ENCODE results near the gene SHISA6.

- TF ChIP-seq, protein P1, sequence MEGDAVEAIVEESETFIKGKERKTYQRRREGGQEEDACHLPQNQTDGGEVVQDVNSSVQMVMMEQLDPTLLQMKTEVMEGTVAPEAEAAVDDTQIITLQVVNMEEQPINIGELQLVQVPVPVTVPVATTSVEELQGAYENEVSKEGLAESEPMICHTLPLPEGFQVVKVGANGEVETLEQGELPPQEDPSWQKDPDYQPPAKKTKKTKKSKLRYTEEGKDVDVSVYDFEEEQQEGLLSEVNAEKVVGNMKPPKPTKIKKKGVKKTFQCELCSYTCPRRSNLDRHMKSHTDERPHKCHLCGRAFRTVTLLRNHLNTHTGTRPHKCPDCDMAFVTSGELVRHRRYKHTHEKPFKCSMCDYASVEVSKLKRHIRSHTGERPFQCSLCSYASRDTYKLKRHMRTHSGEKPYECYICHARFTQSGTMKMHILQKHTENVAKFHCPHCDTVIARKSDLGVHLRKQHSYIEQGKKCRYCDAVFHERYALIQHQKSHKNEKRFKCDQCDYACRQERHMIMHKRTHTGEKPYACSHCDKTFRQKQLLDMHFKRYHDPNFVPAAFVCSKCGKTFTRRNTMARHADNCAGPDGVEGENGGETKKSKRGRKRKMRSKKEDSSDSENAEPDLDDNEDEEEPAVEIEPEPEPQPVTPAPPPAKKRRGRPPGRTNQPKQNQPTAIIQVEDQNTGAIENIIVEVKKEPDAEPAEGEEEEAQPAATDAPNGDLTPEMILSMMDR (IDR thresholded peaks at IDR 0.05; ENCODE audit: low read depth, low read length, missing input control): no peak
- no peak for TF ChIP-seq ZBTB33 (IDR thresholded peaks at IDR 0.05)
- TF ChIP-seq TAF1 (conservative IDR thresholded peaks at IDR 0.05): no peak
- TF ChIP-seq, protein P2, sequence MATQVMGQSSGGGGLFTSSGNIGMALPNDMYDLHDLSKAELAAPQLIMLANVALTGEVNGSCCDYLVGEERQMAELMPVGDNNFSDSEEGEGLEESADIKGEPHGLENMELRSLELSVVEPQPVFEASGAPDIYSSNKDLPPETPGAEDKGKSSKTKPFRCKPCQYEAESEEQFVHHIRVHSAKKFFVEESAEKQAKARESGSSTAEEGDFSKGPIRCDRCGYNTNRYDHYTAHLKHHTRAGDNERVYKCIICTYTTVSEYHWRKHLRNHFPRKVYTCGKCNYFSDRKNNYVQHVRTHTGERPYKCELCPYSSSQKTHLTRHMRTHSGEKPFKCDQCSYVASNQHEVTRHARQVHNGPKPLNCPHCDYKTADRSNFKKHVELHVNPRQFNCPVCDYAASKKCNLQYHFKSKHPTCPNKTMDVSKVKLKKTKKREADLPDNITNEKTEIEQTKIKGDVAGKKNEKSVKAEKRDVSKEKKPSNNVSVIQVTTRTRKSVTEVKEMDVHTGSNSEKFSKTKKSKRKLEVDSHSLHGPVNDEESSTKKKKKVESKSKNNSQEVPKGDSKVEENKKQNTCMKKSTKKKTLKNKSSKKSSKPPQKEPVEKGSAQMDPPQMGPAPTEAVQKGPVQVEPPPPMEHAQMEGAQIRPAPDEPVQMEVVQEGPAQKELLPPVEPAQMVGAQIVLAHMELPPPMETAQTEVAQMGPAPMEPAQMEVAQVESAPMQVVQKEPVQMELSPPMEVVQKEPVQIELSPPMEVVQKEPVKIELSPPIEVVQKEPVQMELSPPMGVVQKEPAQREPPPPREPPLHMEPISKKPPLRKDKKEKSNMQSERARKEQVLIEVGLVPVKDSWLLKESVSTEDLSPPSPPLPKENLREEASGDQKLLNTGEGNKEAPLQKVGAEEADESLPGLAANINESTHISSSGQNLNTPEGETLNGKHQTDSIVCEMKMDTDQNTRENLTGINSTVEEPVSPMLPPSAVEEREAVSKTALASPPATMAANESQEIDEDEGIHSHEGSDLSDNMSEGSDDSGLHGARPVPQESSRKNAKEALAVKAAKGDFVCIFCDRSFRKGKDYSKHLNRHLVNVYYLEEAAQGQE (IDR thresholded peaks at IDR 0.05): no peak
- TF ChIP-seq JUND (IDR thresholded peaks at IDR 0.05): no peak
- no peak for TF ChIP-seq MAX (IDR thresholded peaks at IDR 0.05)
- no peak for TF ChIP-seq HNF4G (IDR thresholded peaks at IDR 0.05)
- TF ChIP-seq FOXA1 (IDR thresholded peaks at IDR 0.05): no peak
- no peak for TF ChIP-seq SP1 (IDR thresholded peaks at IDR 0.05)
- TF ChIP-seq YY1 (IDR thresholded peaks at IDR 0.05): no peak
- TF ChIP-seq FOXA2 (IDR thresholded peaks at IDR 0.05): no peak
- TF ChIP-seq GABPA (IDR thresholded peaks at IDR 0.05 in 1 of 2, conservative IDR thresholded peaks at IDR 0.05 in 1 of 2): no peak
These were observed 221.1 kb downstream of the SHISA6 start for GRCh38 chr17:11461993-11462548.

Data from liver (tissue), 3 donors.